Memory B cell (primary cell): ENCODE data around the gene GDF2.

Experiments
- ATAC-seq: fragments of 150-1000 bp; cut with Tn5 transposase; 2 replicates; pipeline ENCODE4 v1.10.0; 2021; ENCODE audit warnings: low read depth, mild to moderate bottlenecking, moderate library complexity
- DNase-seq, 2 donors: peaks; one replicate each; pipeline ENCODE4 v3.0.0; 2022; ENCODE audit warnings: low spot score in 2 of 2
- H3K27ac Mint-ChIP-seq: one replicate; pipeline ENCODE4 v1.8.0; 2022; ENCODE audit warnings: mild to moderate bottlenecking, moderate library complexity, mixed read lengths
- H3K27me3 Mint-ChIP-seq: one replicate; pipeline ENCODE4 v1.8.0; 2022; ENCODE audit warnings: mixed read lengths
- H3K36me3 Mint-ChIP-seq: one replicate; pipeline ENCODE4 v1.8.0; 2022; ENCODE audit warnings: mild to moderate bottlenecking, mixed read lengths
- H3K4me1 Mint-ChIP-seq: one replicate; pipeline ENCODE4 v1.8.0; 2022; ENCODE audit warnings: mixed read lengths
- H3K4me3 Mint-ChIP-seq: one replicate; pipeline ENCODE4 v1.8.0; 2022; ENCODE audit warnings: mild to moderate bottlenecking, moderate library complexity, mixed read lengths
- H3K9me3 Mint-ChIP-seq: one replicate; pipeline ENCODE4 v1.8.0; 2022; ENCODE audit warnings: mixed read lengths

GDF2 gene

DNA sequence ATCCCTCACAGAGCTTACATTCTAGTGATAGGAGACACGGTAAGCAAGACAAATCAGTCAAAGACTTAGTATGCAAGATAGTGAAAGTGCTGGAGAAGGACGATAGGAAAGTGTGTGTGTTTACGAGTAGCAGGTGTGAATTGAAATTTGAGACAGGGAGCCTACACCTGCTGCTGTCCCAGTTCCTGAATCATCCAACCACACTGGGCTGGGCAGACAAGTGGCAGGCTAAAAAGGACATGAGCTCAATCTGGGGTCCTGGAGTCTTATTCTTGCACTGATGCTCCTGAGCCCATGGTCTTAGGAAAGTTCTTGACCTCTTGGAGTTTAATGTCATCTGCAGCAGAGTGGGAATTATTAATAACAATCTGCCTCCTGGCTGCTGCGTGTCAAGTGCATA lies 42.1 kb downstream of the GDF2 start:
- peaks cover 2% of the 10 kb centered on the region for H3K4me1 Mint-ChIP-seq
- no peak overlapping the region for H3K27ac Mint-ChIP-seq
- H3K36me3 Mint-ChIP-seq: no peaks in the 10 kb centered on the region
- DNase-seq (no peak), ATAC-seq (no peak)
- H3K4me3 Mint-ChIP-seq: no peak overlapping the region
- H3K27me3 Mint-ChIP-seq: peaks cover 10% of the 10 kb centered on the region
- no peaks in the 10 kb centered on the region for H3K9me3 Mint-ChIP-seq

DNA sequence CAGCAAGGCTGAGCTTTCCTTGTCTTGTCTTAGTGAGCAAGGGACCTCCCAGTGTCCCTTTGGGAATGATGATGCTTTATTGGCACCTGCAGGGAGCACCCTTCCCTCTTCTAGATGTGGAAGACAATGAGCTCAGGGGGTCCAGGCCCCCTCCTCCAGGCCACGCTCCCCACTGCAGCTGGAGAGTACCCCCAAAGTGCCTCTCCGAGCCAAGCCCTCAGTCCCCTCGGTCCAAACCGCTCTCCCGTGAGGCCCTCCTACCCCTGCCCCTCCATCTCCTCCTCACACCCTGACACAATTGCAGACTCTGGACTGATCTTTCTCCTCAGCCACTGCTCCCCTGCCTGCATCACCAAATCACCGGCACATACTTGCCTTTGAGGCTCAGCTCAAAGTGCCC lies 42.7 kb downstream of the GDF2 start:
- peaks cover 12% of the 10 kb centered on the region for H3K27me3 Mint-ChIP-seq

DNA sequence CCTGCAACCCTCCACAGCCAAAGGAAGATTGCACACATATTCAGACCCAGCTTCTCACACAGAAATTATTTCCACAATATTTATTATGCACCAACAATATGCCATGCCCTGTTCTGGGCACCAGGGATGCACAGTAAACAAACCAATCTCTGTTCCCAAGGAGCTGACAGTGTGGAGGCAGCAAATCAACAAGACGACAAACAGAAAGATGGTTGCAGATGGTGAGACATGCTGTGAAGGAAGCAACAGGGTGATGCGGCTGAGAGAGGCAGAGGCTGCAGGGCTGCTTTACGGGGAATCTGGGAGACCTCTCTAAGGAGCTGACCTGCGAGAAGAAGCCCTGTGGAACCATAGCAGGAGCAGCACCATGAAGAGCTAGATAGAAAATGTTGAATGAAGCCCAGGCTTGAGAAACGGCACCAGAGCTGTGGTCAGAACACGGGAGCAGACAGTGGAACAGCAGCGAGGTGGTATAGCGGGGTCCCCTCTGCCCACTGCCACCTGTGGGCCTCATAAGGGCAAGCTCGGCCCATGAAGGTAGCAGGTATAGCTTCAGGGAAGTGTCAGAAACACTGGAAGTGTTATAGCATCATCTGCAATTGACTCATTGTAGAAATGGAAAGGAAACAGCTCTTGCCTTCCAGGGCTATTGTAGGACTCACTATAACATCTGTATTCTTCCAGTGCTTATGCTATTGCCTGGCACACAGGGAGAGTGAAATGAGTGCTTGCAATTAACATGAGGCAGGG lies 43.4 kb downstream of the GDF2 start:
- DNase-seq (no peak), ATAC-seq (no peak)
- Mint-ChIP-seq H3K36me3 (no peaks in the 10 kb centered on the region), H3K27me3 (peaks cover 12% of the 10 kb centered on the region), H3K27ac (no peak overlapping the region), H3K4me1 (peaks cover 2% of the 10 kb centered on the region), H3K4me3 (no peak overlapping the region), H3K9me3 (no peaks in the 10 kb centered on the region)

More for the DNA sequence above, 42.7 kb downstream of the GDF2 start:
- Mint-ChIP-seq H3K27ac (no peak overlapping the region), H3K4me3 (no peak overlapping the region), H3K4me1 (peaks cover 2% of the 10 kb centered on the region), H3K36me3 (no peaks in the 10 kb centered on the region), H3K9me3 (no peaks in the 10 kb centered on the region)
- ATAC-seq (no peak), DNase-seq (no peak)

DNA sequence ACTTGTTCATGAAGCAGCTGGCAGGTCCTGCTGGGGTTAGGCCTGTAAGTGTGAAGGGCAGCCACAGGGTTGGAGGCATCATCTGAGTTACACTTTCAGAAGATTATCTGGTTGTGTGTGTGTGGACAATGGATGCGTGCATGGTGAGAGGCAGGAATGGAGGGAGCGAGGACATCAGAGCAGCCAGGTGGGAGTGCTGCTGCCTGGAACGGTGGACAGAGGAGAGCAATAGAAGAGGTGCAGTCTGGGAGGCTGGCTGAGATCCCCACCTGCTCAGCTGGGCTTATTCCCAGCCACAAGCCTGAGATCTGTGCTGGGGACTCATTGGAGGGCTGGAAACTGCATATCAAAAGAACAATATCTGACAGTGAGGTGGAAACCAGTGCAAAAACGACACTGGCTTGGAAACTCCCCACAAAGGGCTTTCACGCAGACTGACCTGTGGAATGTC lies 44.0 kb downstream of the GDF2 start:
- Mint-ChIP-seq H3K4me1 (peaks cover 2% of the 10 kb centered on the region), H3K27me3 (peaks cover 12% of the 10 kb centered on the region), H3K36me3 (no peaks in the 10 kb centered on the region), H3K4me3 (no peak overlapping the region), H3K9me3 (no peaks in the 10 kb centered on the region), H3K27ac (no peak overlapping the region)
- no peak for ATAC-seq
- no peak for DNase-seq

DNA sequence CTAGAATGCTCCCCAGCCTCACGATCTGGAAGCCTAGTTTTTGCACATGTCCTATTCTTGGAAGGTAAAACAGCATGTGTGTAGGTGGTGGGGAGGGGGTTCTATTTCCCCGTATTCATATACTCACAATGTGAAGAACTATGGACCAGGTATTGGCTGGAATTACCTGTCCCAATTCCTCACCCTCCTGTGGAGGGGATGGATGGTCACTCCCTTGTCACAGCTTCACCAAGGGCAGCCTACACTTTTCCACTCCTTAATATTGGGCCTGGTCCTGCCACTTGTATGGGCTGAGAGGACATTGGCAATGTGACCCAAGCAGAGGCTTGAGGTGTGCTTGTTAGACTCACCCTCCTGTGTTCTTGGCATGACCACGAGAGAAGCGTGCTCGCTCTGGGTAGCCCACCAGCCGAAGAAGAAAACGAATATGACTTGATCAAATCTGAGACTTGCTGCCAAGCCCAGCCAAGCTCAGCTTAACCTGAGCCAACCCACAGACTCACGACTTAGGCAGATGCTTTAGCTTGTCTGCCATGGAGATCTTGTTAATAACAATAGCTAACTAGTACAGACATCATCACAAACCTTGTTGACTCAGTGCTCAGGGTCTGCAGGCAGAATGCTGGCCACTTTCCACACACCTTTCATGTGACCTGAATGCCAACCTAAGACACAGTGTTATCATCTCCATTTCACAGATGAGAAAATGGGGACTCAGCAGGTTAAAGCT lies 44.6 kb downstream of the GDF2 start:
- H3K9me3 Mint-ChIP-seq: no peaks in the 10 kb centered on the region
- DNase-seq (no peak), ATAC-seq (no peak)
- no peaks in the 10 kb centered on the region for H3K36me3 Mint-ChIP-seq
- no peak overlapping the region for H3K27ac Mint-ChIP-seq
- peaks cover 2% of the 10 kb centered on the region for H3K4me1 Mint-ChIP-seq
- no peak overlapping the region for H3K4me3 Mint-ChIP-seq
- peaks cover 12% of the 10 kb centered on the region for H3K27me3 Mint-ChIP-seq

DNA sequence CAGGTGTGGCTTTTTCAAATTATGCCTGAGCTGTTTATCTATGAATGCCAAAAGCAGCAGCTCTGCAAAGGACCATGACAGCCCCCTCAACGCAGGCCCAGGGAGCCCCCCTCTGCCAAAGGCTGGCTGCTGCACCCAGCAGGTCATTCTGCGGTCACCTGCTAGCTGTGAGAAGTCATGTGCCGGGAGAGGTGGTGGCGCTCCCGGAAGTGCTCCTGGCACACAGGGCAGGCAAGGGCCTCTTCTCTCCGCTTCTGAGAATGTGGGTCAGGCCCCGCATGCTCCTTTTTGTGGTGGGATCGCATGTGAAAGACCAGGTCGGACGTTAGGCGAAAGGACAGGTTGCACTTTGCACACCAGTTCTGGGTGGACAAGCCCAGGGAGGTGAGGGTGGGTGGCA lies 45.4 kb downstream of the GDF2 start:
- H3K9me3 Mint-ChIP-seq: no peaks in the 10 kb centered on the region
- peaks cover 12% of the 10 kb centered on the region for H3K27me3 Mint-ChIP-seq
- ATAC-seq: no peak
- no peak overlapping the region for H3K4me3 Mint-ChIP-seq
- DNase-seq: no peak
- no peak overlapping the region for H3K27ac Mint-ChIP-seq
- no peaks in the 10 kb centered on the region for H3K36me3 Mint-ChIP-seq
- peaks cover 2% of the 10 kb centered on the region for H3K4me1 Mint-ChIP-seq

DNA sequence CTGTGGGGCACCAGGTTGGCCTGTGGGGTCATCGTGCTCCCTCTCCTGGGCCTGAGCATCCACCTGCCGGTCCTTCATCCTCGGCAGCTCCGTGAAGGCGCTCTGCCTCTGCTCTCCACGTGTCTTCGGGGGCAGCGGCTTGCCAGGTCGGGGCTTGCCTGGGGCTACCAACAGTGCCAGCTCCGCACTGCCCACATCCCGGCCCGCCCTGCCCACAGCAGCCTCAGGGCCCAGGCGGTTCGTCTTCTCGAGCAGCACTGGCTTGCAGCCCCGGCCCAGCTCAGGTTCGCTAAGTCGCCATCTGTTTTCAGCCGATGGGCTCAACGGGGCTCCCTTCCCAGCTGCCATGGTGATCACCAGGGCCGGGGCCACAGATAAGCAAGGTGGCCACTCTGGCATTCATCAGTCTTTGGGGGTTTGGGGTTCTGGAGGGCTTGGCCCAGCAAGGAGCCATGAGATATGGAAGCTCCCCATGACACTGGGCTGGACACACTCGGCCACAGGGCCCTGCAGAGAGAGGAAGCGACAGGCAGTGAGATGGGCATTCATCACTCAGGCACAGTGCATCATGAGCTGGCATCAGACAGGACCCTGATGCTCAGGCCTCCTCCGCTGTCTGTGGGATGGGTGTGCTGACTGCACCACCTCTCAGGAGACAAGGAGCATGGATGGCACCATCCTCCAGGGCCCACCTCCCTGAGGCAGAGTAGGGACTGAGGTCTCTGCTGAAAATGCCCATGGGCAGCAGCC lies 46.4 kb downstream of the GDF2 start:
- ATAC-seq: no peak
- Mint-ChIP-seq H3K9me3 (no peaks in the 10 kb centered on the region), H3K36me3 (no peaks in the 10 kb centered on the region), H3K27me3 (peaks cover 12% of the 10 kb centered on the region), H3K4me1 (peaks cover 2% of the 10 kb centered on the region), H3K4me3 (no peak overlapping the region), H3K27ac (no peak overlapping the region)
- DNase-seq: no peak

DNA sequence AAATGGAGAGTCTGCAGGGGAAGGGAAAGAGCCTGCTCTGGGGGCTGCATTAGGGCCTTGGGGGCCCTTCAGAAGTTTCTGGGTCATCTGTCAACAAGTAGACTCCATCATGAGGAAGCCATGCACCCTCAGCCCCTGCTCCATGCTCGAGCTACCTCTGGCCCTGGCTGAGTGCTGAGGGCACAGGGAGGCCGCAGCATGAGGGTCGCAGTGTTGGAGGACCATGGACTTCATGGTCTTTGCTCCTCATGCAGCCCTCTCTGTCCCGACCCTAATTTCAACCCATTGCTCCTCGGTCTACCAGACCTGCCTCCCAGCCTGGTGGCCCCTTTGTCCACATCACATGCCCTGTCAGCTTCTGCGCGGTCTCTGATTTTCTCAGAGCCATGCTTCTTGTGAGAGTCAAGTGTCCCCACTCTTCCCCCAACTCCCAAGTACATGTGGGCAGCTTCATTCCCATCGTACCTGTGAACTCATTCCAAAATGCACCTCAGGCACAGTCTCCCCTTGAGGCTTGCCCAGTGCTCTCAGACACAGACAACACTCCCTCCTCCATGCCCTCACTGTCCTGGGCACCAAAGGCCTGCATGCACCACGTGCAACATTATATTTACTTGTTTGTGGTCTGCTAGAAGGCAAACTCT lies 47.1 kb downstream of the GDF2 start:
- Mint-ChIP-seq H3K27ac (no peak overlapping the region), H3K9me3 (no peaks in the 10 kb centered on the region), H3K27me3 (peaks cover 12% of the 10 kb centered on the region), H3K4me1 (no peaks in the 10 kb centered on the region), H3K36me3 (no peaks in the 10 kb centered on the region), H3K4me3 (no peak overlapping the region)
- ATAC-seq: no peak
- DNase-seq: no peak

DNA sequence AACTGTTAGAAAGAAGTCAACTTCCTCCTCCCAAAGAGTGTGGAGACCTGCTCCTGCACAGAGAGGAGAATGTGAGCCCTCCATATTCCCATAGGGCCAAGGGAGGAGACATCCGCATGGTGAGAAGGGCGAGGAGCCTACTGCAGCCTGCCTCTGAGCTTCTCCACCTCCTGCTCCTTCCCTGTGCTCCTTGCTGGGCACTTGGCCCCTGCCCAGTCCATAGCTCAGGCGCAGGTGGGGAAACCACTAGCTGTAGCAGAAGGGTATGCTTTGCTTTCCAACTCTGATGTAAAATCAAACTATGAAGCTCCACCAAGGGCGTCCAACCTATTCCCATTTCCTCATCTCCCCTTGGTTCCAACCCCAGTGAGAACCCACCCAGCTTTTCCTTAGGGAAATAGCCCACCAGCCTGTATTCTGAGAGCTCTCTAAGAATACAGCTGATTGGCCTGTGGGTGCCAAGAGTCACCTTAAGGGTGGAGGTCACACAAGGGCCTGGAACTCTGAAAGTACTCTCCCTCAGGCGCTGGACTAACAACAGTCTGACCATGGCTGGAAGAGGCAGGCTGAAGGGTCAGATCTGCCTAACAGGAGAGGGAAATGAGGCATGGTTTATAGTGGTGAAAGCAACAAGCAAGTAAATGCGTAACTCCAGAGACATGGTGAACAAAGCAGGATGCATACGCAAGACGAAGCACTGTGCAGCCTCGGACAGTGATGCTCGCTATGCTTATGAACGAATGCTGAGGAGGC lies 47.9 kb downstream of the GDF2 start:
- H3K27me3 Mint-ChIP-seq: peaks cover 10% of the 10 kb centered on the region
- no peaks in the 10 kb centered on the region for H3K9me3 Mint-ChIP-seq
- no peak for ATAC-seq
- H3K4me1 Mint-ChIP-seq: no peaks in the 10 kb centered on the region
- no peak overlapping the region for H3K4me3 Mint-ChIP-seq
- no peaks in the 10 kb centered on the region for H3K36me3 Mint-ChIP-seq
- H3K27ac Mint-ChIP-seq: no peak overlapping the region
- no peak for DNase-seq

DNA sequence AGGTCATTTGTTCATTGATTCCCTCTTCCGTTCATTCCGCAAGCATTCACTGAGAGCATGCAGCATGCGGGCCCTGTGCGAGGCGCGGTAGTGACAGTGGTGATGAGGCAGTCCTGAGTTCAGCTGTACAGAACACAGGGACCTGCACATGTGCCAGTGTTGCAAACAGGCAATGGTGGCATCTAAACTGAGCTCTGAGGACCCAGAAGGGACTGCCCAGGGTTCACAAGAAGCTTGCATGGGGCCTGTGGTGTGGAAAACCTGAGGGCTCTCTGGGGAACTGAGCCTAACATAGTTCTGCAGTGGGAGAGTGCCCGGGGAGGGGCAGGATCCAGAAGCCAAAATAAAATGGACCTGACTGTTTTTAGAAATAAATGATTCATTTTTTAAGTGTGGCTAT lies 48.6 kb downstream of the GDF2 start:
- DNase-seq: no peak

DNA sequence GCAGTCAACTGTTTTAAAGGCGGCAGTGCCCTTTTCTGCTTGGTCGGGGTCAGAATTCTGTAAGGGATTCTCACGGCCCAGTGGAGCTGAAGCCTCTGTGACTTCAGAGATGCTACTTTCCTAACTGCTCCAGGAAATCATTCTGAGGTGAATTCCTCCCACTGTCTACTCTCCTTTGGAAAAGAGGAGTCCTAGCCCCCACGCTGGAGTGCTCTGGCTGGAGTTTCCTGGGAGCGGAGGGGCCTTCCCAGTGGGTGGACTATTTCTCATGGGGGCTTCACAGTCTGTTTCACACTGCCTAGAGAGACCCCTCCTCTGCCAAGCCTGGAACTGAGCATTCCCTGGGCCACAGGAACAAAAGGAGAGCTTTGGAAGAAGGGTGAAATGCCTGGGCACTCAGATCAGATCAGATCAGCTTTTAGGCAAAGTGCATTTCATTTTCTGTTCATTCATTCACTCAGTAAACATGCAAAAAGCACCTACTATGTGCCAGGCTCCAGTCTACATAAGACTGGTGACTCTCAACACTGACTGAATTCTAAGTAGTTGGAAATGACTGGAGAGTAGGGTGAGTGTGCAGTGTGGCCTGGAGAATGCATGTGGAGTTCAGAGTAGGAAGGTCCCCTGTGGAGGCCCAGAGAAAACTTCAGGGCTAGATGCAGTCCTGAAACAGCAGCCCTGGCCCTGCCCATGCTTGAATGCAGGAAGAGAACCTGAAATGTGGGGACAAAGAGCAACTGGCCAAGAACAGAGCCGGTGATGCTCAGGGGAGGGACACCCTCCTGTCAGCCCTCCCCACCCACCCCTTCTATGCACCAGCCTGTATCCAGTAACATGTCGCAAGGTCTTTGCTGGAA lies 49.6 kb downstream of the GDF2 start:
- H3K4me1 Mint-ChIP-seq: no peaks in the 10 kb centered on the region
- no peak overlapping the region for H3K27ac Mint-ChIP-seq
- ATAC-seq (no peak), DNase-seq (no peak)
- no peaks in the 10 kb centered on the region for H3K9me3 Mint-ChIP-seq
- H3K36me3 Mint-ChIP-seq: no peaks in the 10 kb centered on the region
- H3K27me3 Mint-ChIP-seq: peaks cover 11% of the 10 kb centered on the region
- no peak overlapping the region for H3K4me3 Mint-ChIP-seq

More for the DNA sequence above, 48.6 kb downstream of the GDF2 start:
- Mint-ChIP-seq H3K36me3 (no peaks in the 10 kb centered on the region), H3K4me1 (no peaks in the 10 kb centered on the region), H3K27ac (no peak overlapping the region), H3K4me3 (no peak overlapping the region), H3K27me3 (peaks cover 9% of the 10 kb centered on the region), H3K9me3 (no peaks in the 10 kb centered on the region)
- no peak for ATAC-seq

DNA sequence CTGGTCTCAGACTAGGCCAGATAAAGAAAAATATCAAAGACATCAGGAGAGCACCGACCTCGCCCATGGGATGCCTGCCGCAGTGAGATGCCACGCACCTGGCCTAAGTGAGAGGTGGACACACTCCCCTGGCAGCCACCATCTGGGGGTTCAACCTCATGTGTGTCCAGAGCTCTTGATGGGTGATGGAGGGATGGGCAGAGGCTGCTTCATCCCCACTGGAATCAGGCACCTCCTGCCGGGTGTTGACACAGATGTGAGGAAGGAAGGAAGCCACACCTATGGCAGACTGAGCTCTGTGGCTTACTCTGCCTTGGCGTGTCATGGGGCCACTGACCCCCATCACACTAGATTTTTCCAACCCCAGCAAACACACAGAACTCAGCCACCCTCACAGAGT lies 50.5 kb downstream of the GDF2 start:
- H3K27ac Mint-ChIP-seq: no peak overlapping the region
- H3K4me3 Mint-ChIP-seq: no peak overlapping the region
- no peak for DNase-seq

More for the DNA sequence above, 50.5 kb downstream of the GDF2 start:
- no peaks in the 10 kb centered on the region for H3K36me3 Mint-ChIP-seq
- ATAC-seq: no peak
- H3K4me1 Mint-ChIP-seq: peaks cover 5% of the 10 kb centered on the region
- H3K9me3 Mint-ChIP-seq: no peaks in the 10 kb centered on the region
- peaks cover 16% of the 10 kb centered on the region for H3K27me3 Mint-ChIP-seq
